Body of pancreas (tissue), 4 donors: ENCODE data around the gene ACACB.

Experiments used
- CTCF ChIP-seq, 7 experiments: fragments of 450-650 bp in 4 of 7; fragments of 200-600 bp in 3 of 7; sonication (generic) in 3 of 7; IDR thresholded peaks; one replicate each; pipeline ENCODE4 v1.5.1; 2016 to 2019; ENCODE audit warnings: antibody characterized with exemption in 7 of 7
- POLR2A ChIP-seq, 3 donors: fragments of 450-650 bp; IDR thresholded peaks; one replicate each; pipeline ENCODE4 v1.6.1; 2016; ENCODE audit warnings: antibody characterized with exemption in 3 of 3, mild to moderate bottlenecking in 2 of 3

- no peak for TF ChIP-seq POLR2A (IDR thresholded peaks at IDR 0.05)
- no peak for TF ChIP-seq CTCF (IDR thresholded peaks at IDR 0.05)
These were observed 107.5 kb downstream of the ACACB start for GRCh38 chr12:109223868-109224267.
